Tibial artery (tissue), 4 donors: ENCODE results near the gene CHN1.

Experiments
- DNase-seq, 2 donors: peaks; one replicate each; pipeline ENCODE4 v3.0.0-alpha.2; 2019
- H3K27ac ChIP-seq, 2 donors: fragments of 200-600 bp; sonication (generic) in 1 of 2; 1 replicate in 1 of 2; 2 replicates in 1 of 2; pipeline ENCODE4 v1.5.1; 2018 to 2019; ENCODE audit warnings: mild to moderate bottlenecking in 1 of 2
- H3K27me3 ChIP-seq, 2 donors: fragments of 200-600 bp; sonication (generic) in 1 of 2; one replicate each; pipeline versions ENCODE4 v1.5.1 to v1.6.0; 2016 to 2019
- H3K36me3 ChIP-seq, 3 donors: fragments of 200-600 bp; sonication (generic) in 2 of 3; one replicate each; pipeline ENCODE4 v1.5.1; 2016 to 2019; ENCODE audit warnings: mild to moderate bottlenecking in 2 of 3
- H3K4me1 ChIP-seq, 4 donors: fragments of 200-600 bp; sonication (generic) in 2 of 4; 1 replicate in 3 of 4; 2 replicates in 1 of 4; pipeline ENCODE4 v1.5.1; 2016 to 2019
- H3K4me3 ChIP-seq, 2 donors: fragments of 200-600 bp; sonication (generic) in 1 of 2; 1 replicate in 1 of 2; 2 replicates in 1 of 2; pipeline ENCODE4 v1.5.1; 2018 to 2019; ENCODE audit warnings: mild to moderate bottlenecking in 2 of 2
- H3K9me3 ChIP-seq, 3 donors: fragments of 200-600 bp; sonication (generic) in 1 of 3; one replicate each; pipeline ENCODE4 v1.5.1; 2016 to 2019
- intact Hi-C: fragments of 100-400 bp; cut with DNase I; formaldehyde crosslinking; loops from one replicate; pipeline ENCODE4 v1.15.0; 2023; ENCODE audit warnings: low total_unique reads
- TF ChIP-seq, protein P1 (sequence below), 2 experiments: fragments of 200-600 bp in 1 of 2; fragments of 450-650 bp in 1 of 2; IDR thresholded peaks; one replicate each; pipeline ENCODE4 v1.5.1; 2017 to 2019; ENCODE audit warnings: antibody characterized with exemption in 2 of 2, mild to moderate bottlenecking in 1 of 2, moderate library complexity in 1 of 2

CHN1 gene

GRCh38 chr2:174856447-174856846, 148.7 kb downstream of the CHN1 start:
- Histone ChIP-seq H3K4me3 (no peak overlapping the region), H3K4me1 (no peaks in the 10 kb centered on the region), H3K27ac (no peak overlapping the region), H3K9me3 (no peaks in the 10 kb centered on the region), H3K27me3 (no peaks in the 10 kb centered on the region), H3K36me3 (no peaks in the 10 kb centered on the region)
- intact Hi-C loops = no loop called here
- TF ChIP-seq, protein P1, sequence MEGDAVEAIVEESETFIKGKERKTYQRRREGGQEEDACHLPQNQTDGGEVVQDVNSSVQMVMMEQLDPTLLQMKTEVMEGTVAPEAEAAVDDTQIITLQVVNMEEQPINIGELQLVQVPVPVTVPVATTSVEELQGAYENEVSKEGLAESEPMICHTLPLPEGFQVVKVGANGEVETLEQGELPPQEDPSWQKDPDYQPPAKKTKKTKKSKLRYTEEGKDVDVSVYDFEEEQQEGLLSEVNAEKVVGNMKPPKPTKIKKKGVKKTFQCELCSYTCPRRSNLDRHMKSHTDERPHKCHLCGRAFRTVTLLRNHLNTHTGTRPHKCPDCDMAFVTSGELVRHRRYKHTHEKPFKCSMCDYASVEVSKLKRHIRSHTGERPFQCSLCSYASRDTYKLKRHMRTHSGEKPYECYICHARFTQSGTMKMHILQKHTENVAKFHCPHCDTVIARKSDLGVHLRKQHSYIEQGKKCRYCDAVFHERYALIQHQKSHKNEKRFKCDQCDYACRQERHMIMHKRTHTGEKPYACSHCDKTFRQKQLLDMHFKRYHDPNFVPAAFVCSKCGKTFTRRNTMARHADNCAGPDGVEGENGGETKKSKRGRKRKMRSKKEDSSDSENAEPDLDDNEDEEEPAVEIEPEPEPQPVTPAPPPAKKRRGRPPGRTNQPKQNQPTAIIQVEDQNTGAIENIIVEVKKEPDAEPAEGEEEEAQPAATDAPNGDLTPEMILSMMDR (IDR thresholded peaks at IDR 0.05) = no peak
- no peak for DNase-seq

DNA sequence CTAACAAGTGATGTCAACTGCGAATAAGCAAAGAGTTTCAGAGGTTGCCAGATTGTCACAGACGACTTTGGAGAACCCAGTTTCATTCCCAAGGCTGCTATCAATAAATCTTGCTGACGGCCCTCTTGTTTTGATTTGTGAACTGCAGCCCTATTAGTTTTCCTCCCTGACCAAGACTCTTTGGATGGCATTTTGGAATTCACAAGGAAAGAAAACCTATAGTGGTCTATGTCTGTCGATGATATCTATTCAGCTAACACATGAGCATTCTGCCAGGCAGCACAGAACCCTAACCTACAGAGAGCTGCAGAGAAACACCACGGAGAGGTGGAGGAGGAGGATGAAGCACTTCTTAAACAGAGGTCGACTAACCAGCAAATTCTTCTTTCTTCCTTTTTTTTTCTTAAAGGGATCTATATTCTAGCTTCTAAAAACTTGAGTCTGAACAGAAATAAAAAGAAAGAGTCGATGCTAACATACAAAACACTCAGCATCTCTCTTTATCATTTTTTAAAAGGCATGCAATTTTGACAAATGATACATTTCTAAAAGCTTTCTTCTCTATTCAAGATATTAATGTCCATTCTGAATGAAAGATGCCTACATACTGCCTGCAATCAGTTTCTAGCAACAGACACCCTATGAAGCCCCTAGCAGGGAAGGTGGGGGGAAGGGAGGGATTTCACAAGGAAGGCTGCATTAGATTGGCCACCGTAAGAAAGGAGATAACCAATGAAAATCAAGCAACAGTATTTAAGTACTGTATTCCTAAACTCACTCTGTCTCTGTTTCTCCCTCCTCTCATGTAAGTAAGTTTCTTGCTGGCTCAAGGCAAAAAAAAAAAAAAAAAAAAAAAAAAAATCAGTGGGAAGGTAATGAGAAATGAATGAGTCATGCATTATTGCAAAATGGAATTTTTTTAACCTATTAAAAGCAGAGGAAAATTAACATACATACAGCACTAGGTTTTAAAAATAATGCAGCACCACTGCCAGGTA, 157.9 kb downstream of the CHN1 start:
- no peaks in the 10 kb centered on the region for H3K27me3 ChIP-seq
- intact Hi-C loops = no loop called here
- H3K4me1 ChIP-seq = peaks cover 0 to 50% (median 11%) of the 10 kb centered on the region in 4 donors
- H3K36me3 ChIP-seq = no peaks in the 10 kb centered on the region
- TF ChIP-seq, protein P1 (IDR thresholded peaks at IDR 0.05) = no peak
- peak overlapping the region; percentile 35 to 55 for H3K27ac ChIP-seq
- H3K9me3 ChIP-seq = no peaks in the 10 kb centered on the region
- peak overlapping the region; percentile 25 to 51 for H3K4me3 ChIP-seq
- no peak for DNase-seq

GRCh38 chr2:174846218-174846617, 159.0 kb downstream of the CHN1 start:
- DNase-seq = no peak
- peaks cover 0 to 50% (median 11%) of the 10 kb centered on the region in 4 donors for H3K4me1 ChIP-seq
- no peaks in the 10 kb centered on the region for H3K36me3 ChIP-seq
- intact Hi-C loops = no loop called here
- H3K9me3 ChIP-seq = no peaks in the 10 kb centered on the region
- peak overlapping the region in 1 of 2 donors; percentile 55 for H3K27ac ChIP-seq
- H3K4me3 ChIP-seq = peak overlapping the region in 1 of 2 donors; percentile 51
- TF ChIP-seq, protein P1 (IDR thresholded peaks at IDR 0.05) = no peak
- H3K27me3 ChIP-seq = no peaks in the 10 kb centered on the region

DNA sequence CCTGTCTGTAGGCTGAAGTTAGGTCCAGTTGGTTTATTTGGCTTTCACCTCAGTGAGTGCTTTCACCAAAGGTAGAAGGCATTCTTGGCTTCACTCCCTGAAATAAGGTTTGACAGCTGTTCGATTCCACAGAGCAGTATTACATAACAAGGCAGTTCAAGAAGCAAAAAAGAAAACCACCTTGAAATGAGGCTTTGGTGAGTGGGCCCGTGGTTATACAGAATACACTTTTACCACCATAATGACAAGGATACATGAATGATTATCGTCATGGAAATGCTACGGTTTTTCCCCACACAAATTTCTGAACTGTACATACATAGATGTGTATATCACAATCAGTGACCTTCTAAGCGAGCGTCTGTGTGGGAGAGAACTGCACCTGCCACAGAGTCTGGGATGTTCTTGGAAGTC, 160.9 kb downstream of the CHN1 start:
- Histone ChIP-seq H3K27ac (no peak overlapping the region), H3K36me3 (no peaks in the 10 kb centered on the region), H3K4me3 (no peak overlapping the region), H3K27me3 (no peaks in the 10 kb centered on the region), H3K4me1 (peaks cover 0 to 50% (median 11%) of the 10 kb centered on the region in 4 donors), H3K9me3 (no peaks in the 10 kb centered on the region)
- TF ChIP-seq, protein P1 (IDR thresholded peaks at IDR 0.05) = no peak
- intact Hi-C loops = no loop called here
- DNase-seq = no peak

DNA sequence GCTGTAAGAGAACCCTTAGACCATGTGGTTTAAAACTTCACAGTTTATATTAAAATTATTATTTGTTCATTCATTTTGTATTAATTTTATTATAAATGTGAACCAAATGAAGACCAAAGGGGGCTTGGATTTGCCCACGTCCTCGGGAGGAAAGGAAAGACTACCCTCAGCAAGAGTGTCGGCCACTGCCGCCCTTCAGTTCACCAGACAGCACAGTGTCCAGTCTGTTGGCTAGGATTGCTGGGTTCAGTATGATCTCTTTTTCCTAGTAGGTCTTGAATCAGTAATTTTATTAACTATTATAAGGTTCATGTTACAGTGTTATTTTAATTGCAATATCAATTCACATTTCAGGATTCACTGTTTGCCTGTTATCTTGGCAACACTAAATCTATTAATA, 162.7 kb downstream of the CHN1 start:
- TF ChIP-seq, protein P1 (IDR thresholded peaks at IDR 0.05) = no peak
- no peak for DNase-seq
- H3K9me3 ChIP-seq = no peaks in the 10 kb centered on the region
- no peak overlapping the region for H3K4me3 ChIP-seq
- intact Hi-C loops = no loop called here
- no peaks in the 10 kb centered on the region for H3K36me3 ChIP-seq
- peaks cover 0 to 37% (median 9%) of the 10 kb centered on the region in 4 donors for H3K4me1 ChIP-seq
- H3K27ac ChIP-seq = no peak overlapping the region
- H3K27me3 ChIP-seq = no peaks in the 10 kb centered on the region
